ENCODE measurements around the gene IFITM1. TPM values are rescaled to one million over a fixed set of nuclear protein-coding genes. Genes with fewer than 3 reads are reported as not detected.
"Not testable (repeated sequence)": the region's sequence is repeated elsewhere in the genome, so short reads cannot be mapped to it uniquely, and the experiment has no call there.

The IFITM1 gene
- polyA plus RNA-seq (2013) = 74.9 TPM

DNA sequence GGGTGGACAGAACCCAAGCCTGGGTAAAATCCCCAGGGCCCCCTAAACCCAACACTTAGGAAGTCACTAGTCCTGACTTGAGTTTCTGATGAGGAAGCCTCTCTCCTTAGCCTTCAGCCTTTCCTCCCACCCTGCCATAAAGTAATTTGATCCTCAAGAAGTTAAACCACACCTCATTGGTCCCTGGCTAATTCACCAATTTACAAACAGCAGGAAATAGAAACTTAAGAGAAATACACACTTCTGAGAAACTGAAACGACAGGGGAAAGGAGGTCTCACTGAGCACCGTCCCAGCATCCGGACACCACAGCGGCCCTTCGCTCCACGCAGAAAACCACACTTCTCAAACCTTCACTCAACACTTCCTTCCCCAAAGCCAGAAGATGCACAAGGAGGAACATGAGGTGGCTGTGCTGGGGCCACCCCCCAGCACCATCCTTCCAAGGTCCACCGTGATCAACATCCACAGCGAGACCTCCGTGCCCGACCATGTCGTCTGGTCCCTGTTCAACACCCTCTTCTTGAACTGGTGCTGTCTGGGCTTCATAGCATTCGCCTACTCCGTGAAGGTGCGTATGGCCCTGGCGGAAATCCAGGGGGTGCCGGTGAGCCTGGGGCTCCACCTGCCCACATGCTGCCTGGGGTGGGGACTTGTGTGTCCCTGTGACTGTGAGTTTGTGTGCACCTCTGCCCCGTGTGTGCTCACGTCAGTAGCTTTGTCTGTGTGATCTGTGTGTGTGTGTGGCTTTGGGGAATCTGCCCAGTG is at the start of gene IFITM1:
Gene IFITM1, plus strand, starts transcription at position 254 of the 767 bp plus-strand sequence. Its CDS starts 131 bp downstream, at position 385.
- H3K9me3 ChIP-seq (ENCODE audit: control extremely low read depth in 1 of 5, control insufficient read depth in 4 of 5, insufficient read depth in 2 of 5, low read depth in 1 of 5, low read length in 4 of 5) = no peaks in the 10 kb centered on the region
- peaks cover 0 to 10% (median 2%) of the 10 kb centered on the region in 4 experiments for H3K36me3 ChIP-seq (ENCODE audit: control insufficient read depth in 4 of 4, insufficient read depth in 4 of 4, low read length in 3 of 4)
- CTCF ChIA-PET = interaction anchor here (2.7 kb wide), 1 partner anchor 41 kb away, joined by 7 read pairs; no protein-coding TSS in a partner anchor
- H3K27me3 ChIP-seq (replicated peaks in 2 of 5; ENCODE audit: control insufficient read depth in 4 of 5, insufficient read depth in 5 of 5, low read length in 4 of 5) = peaks cover 0 to 21% (median 0%) of the 10 kb centered on the region in 5 experiments
- peak within 1 kb of the TSS; percentile 30 to 82 for H3K27ac ChIP-seq (ENCODE audit: insufficient read depth in 1 of 2, low read depth in 1 of 2, low read length in 2 of 2, poor library complexity in 1 of 2, severe bottlenecking in 2 of 2)
- H3K4me1 ChIP-seq (ENCODE audit: control extremely low read depth in 1 of 4, control insufficient read depth in 4 of 4, insufficient read depth in 4 of 4, low read length in 3 of 4) = peaks cover 10 to 71% (median 60%) of the 10 kb centered on the region in 4 experiments
- H3K4me3 ChIP-seq (ENCODE audit: control insufficient read depth in 1 of 7, extremely low read depth in 1 of 7, insufficient read depth in 4 of 7, low read depth in 2 of 7, low read length in 6 of 7) = peak within 1 kb of the TSS in 6 of 7 experiments; percentile 50 to 79 (median 62)
- 3% methylated on average over 13 of the region's 18 CpGs for WGBS (ENCODE audit: insufficient coverage)
- peak; percentile 46 to 79 (median 77) for DNase-seq
- POLR2A ChIA-PET = no interaction called here

DNA sequence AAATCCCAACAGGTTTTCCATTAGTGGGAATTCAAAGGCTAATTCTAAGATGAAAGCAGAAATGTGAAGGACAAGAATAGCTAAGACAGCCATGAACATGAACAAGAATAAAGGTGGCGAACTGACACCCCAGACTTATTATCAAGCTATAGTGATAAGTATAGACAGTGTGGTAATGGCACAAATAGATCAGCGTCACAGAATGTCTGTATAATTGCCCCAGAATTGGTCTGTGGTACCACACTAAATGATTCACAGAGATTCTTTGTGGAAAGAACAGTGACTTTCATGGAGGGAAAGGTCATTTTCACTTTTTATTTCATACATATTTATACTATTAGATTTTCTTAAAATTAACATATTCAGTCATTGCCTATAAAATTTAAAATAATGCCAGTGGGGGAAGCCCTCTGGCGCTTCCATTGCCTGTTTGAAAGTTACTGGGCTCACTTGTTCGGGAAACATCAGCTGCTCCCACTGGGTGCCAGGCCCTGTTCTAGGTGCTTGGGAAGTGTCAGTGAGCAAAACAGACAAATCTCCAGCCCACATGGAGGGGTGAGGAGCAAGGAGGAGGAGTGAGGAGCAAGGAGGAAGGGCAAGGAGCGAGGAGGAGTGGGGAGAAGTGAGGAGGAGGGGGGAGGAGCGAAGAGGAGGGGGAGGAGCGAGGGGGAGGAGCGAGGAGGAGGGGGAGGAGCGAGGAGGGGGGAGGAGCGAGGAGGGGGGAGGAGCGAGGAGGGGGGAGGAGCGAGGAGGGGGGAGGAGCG is 47.0 kb upstream of the IFITM1 start:
- Histone ChIP-seq H3K4me1 (ENCODE audit: control extremely low read depth in 1 of 4, control insufficient read depth in 4 of 4, insufficient read depth in 4 of 4, low read length in 3 of 4) (peaks cover 4 to 35% (median 28%) of the 10 kb centered on the region in 4 experiments), H3K27ac (ENCODE audit: insufficient read depth in 1 of 2, low read depth in 1 of 2, low read length in 2 of 2, poor library complexity in 1 of 2, severe bottlenecking in 2 of 2) (no peak overlapping the region), H3K9me3 (ENCODE audit: control extremely low read depth in 1 of 5, control insufficient read depth in 4 of 5, insufficient read depth in 2 of 5, low read depth in 1 of 5, low read length in 4 of 5) (no peaks in the 10 kb centered on the region), H3K27me3 (replicated peaks in 2 of 5; ENCODE audit: control insufficient read depth in 4 of 5, insufficient read depth in 5 of 5, low read length in 4 of 5) (no peaks in the 10 kb centered on the region), H3K4me3 (ENCODE audit: control insufficient read depth in 1 of 7, extremely low read depth in 1 of 7, insufficient read depth in 4 of 7, low read depth in 2 of 7, low read length in 6 of 7) (peak overlapping the region in 2 of 7 experiments; percentile 36 to 51), H3K36me3 (ENCODE audit: control insufficient read depth in 4 of 4, insufficient read depth in 4 of 4, low read length in 3 of 4) (peaks cover 0 to 2% (median 0%) of the 10 kb centered on the region in 4 experiments)
- CTCF ChIA-PET = interaction anchor here (1.0 to 3.7 kb wide), 5 partner anchors 9 to 15 kb away, joined by 3 to 24 read pairs (median 6); partner anchors contain the start of gene NLRP6
- WGBS (ENCODE audit: insufficient coverage) = 96% methylated on average over 4 of the region's 13 CpGs
- peak in 2 of 3 donors; percentile 9 to 58 for DNase-seq
- POLR2A ChIA-PET = interaction anchor here (0.6 to 0.9 kb wide), 2 partner anchors 30 to 83 kb away, joined by 4 to 5 read pairs; partner anchors contain the start of genes PSMD13 and SIRT3

GRCh38 chr11:267491-267994 is 46.3 kb upstream of the IFITM1 start:
- Histone ChIP-seq H3K4me1 (ENCODE audit: control extremely low read depth in 1 of 4, control insufficient read depth in 4 of 4, insufficient read depth in 4 of 4, low read length in 3 of 4) (peaks cover 4 to 35% (median 28%) of the 10 kb centered on the region in 4 experiments), H3K27ac (ENCODE audit: insufficient read depth in 1 of 2, low read depth in 1 of 2, low read length in 2 of 2, poor library complexity in 1 of 2, severe bottlenecking in 2 of 2) (peak overlapping the region in 1 of 2 experiments; percentile 93), H3K36me3 (ENCODE audit: control insufficient read depth in 4 of 4, insufficient read depth in 4 of 4, low read length in 3 of 4) (peaks cover 0 to 2% (median 0%) of the 10 kb centered on the region in 4 experiments), H3K27me3 (replicated peaks in 2 of 5; ENCODE audit: control insufficient read depth in 4 of 5, insufficient read depth in 5 of 5, low read length in 4 of 5) (no peaks in the 10 kb centered on the region), H3K4me3 (ENCODE audit: control insufficient read depth in 1 of 7, extremely low read depth in 1 of 7, insufficient read depth in 4 of 7, low read depth in 2 of 7, low read length in 6 of 7) (peak overlapping the region; percentile 37 to 82 (median 62)), H3K9me3 (ENCODE audit: control extremely low read depth in 1 of 5, control insufficient read depth in 4 of 5, insufficient read depth in 2 of 5, low read depth in 1 of 5, low read length in 4 of 5) (no peaks in the 10 kb centered on the region)
- ChIA-PET POLR2A (interaction anchor here (0.9 kb wide), 1 partner anchor 31 kb away, joined by 4 read pairs; the partner anchor contains the start of genes PSMD13 and SIRT3), CTCF (interaction anchor here (1.0 to 3.7 kb wide), 7 partner anchors 10 to 32 kb away, joined by 3 to 24 read pairs (median 4); partner anchors contain the start of genes NLRP6 and PSMD13)
- 11% methylated on average over 14 of the region's 18 CpGs for WGBS (ENCODE audit: insufficient coverage)
- DNase-seq = peak; percentile 56 to 75 (median 75)

GRCh38 chr11:268716-269145 is 45.1 kb upstream of the IFITM1 start:
- H3K4me1 ChIP-seq (ENCODE audit: control extremely low read depth in 1 of 4, control insufficient read depth in 4 of 4, insufficient read depth in 4 of 4, low read length in 3 of 4) = peaks cover 4 to 35% (median 28%) of the 10 kb centered on the region in 4 experiments
- H3K9me3 ChIP-seq (ENCODE audit: control extremely low read depth in 1 of 5, control insufficient read depth in 4 of 5, insufficient read depth in 2 of 5, low read depth in 1 of 5, low read length in 4 of 5); H3K36me3 ChIP-seq (ENCODE audit: control insufficient read depth in 4 of 4, insufficient read depth in 4 of 4, low read length in 3 of 4); H3K27me3 ChIP-seq (replicated peaks in 2 of 5; ENCODE audit: control insufficient read depth in 4 of 5, insufficient read depth in 5 of 5, low read length in 4 of 5): not testable (repeated sequence)
- CTCF ChIA-PET = interaction anchor here (1.1 to 3.7 kb wide), 5 partner anchors 11 to 31 kb away, joined by 3 to 24 read pairs (median 4); partner anchors contain the start of gene PSMD13
- H3K27ac ChIP-seq (ENCODE audit: insufficient read depth in 1 of 2, low read depth in 1 of 2, low read length in 2 of 2, poor library complexity in 1 of 2, severe bottlenecking in 2 of 2) = peak overlapping the region; percentile 84 to 93
- 0% methylated on average over 9 of the region's 16 CpGs for WGBS (ENCODE audit: insufficient coverage)
- POLR2A ChIA-PET = interaction anchor here (0.6 kb wide), 1 partner anchor 62 kb away, joined by 3 read pairs; no protein-coding TSS in a partner anchor
- H3K4me3 ChIP-seq (ENCODE audit: control insufficient read depth in 1 of 7, extremely low read depth in 1 of 7, insufficient read depth in 4 of 7, low read depth in 2 of 7, low read length in 6 of 7) = peak overlapping the region in 6 of 7 experiments; percentile 62 to 82 (median 71)
- DNase-seq = peak; percentile 46 to 89 (median 77)

- peaks cover 0 to 2% (median 0%) of the 10 kb centered on the region in 4 experiments for H3K36me3 ChIP-seq (ENCODE audit: control insufficient read depth in 4 of 4, insufficient read depth in 4 of 4, low read length in 3 of 4)
- ChIA-PET POLR2A (interaction anchor here (0.6 kb wide), 1 partner anchor 63 kb away, joined by 3 read pairs; no protein-coding TSS in a partner anchor), CTCF (interaction anchor here (1.1 to 2.1 kb wide), 2 partner anchors 12 to 14 kb away, joined by 3 to 8 read pairs; no protein-coding TSS in a partner anchor)
- H3K9me3 ChIP-seq (ENCODE audit: control extremely low read depth in 1 of 5, control insufficient read depth in 4 of 5, insufficient read depth in 2 of 5, low read depth in 1 of 5, low read length in 4 of 5) = no peaks in the 10 kb centered on the region
- peaks cover 4 to 35% (median 28%) of the 10 kb centered on the region in 4 experiments for H3K4me1 ChIP-seq (ENCODE audit: control extremely low read depth in 1 of 4, control insufficient read depth in 4 of 4, insufficient read depth in 4 of 4, low read length in 3 of 4)
- peak overlapping the region; percentile 84 to 93 for H3K27ac ChIP-seq (ENCODE audit: insufficient read depth in 1 of 2, low read depth in 1 of 2, low read length in 2 of 2, poor library complexity in 1 of 2, severe bottlenecking in 2 of 2)
- DNase-seq = peak; percentile 85 to 94 (median 91)
- WGBS (ENCODE audit: insufficient coverage) = 0% methylated on average over 16 of the region's 21 CpGs
- H3K27me3 ChIP-seq (replicated peaks in 2 of 5; ENCODE audit: control insufficient read depth in 4 of 5, insufficient read depth in 5 of 5, low read length in 4 of 5) = no peaks in the 10 kb centered on the region
- H3K4me3 ChIP-seq (ENCODE audit: control insufficient read depth in 1 of 7, extremely low read depth in 1 of 7, insufficient read depth in 4 of 7, low read depth in 2 of 7, low read length in 6 of 7) = peak overlapping the region in 6 of 7 experiments; percentile 62 to 82 (median 71)
Observed at GRCh38 chr11:269146-269890, 44.5 kb upstream of the IFITM1 start.

Data from common myeloid progenitor, CD34-positive (primary cell).